ENCODE measurements around the gene MIDN.

GRCh38 chr19:1214862-1215731 is 33.3 kb upstream of the MIDN start:
- TF ChIP-seq POLR2A (IDR thresholded peaks at IDR 0.05): no peak
- TF ChIP-seq CTCF (IDR thresholded peaks at IDR 0.05): no peak

All from breast epithelium (tissue), 3 donors.